Subcutaneous adipose tissue (tissue), 4 donors: ENCODE data around the gene ZDHHC24. TPM values are rescaled to one million over a fixed set of nuclear protein-coding genes. Genes with fewer than 3 reads are reported as not detected.

ENCODE experiments used
- total RNA-seq, 4 donors: library from RNA; depleted of rRNA; stranded (reverse); fragments of >200 nt; gene quantifications; one replicate each; pipeline ENCODE4 v1.1.0, GENCODE V29; 2016
- TF ChIP-seq, protein P1 (sequence below): fragments of 450-650 bp; IDR thresholded peaks from one replicate; pipeline ENCODE4 v1.5.1; 2016; ENCODE audit warnings: low read depth, mild to moderate bottlenecking, control low read depth, antibody characterized with exemption, moderate library complexity

The ZDHHC24 gene
- total RNA-seq, 4 donors from 2014 or later, result 4.4 to 16.4 (median 12.5) TPM

DNA sequence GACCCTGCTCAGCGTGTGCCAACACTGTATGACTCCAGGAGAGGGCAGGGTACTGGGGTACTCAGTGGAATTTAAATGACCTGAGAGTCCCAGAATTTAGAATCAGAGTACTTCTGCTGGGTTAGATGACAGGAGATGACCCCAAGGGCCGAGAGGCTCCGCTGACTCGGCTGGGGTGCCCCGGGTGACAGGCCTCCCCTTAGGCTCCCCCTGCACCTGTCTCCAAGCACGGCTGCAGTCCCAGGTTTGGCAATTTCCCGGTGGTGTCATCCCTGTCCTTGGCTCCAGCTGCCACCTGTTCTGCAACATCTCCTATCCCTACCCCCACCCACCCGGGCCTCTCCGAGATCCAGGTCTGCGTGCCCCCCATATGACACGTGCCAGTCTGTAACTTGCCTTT lies 2.2 kb upstream of the ZDHHC24 start:
- TF ChIP-seq, protein P1, sequence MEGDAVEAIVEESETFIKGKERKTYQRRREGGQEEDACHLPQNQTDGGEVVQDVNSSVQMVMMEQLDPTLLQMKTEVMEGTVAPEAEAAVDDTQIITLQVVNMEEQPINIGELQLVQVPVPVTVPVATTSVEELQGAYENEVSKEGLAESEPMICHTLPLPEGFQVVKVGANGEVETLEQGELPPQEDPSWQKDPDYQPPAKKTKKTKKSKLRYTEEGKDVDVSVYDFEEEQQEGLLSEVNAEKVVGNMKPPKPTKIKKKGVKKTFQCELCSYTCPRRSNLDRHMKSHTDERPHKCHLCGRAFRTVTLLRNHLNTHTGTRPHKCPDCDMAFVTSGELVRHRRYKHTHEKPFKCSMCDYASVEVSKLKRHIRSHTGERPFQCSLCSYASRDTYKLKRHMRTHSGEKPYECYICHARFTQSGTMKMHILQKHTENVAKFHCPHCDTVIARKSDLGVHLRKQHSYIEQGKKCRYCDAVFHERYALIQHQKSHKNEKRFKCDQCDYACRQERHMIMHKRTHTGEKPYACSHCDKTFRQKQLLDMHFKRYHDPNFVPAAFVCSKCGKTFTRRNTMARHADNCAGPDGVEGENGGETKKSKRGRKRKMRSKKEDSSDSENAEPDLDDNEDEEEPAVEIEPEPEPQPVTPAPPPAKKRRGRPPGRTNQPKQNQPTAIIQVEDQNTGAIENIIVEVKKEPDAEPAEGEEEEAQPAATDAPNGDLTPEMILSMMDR, result no peak

DNA sequence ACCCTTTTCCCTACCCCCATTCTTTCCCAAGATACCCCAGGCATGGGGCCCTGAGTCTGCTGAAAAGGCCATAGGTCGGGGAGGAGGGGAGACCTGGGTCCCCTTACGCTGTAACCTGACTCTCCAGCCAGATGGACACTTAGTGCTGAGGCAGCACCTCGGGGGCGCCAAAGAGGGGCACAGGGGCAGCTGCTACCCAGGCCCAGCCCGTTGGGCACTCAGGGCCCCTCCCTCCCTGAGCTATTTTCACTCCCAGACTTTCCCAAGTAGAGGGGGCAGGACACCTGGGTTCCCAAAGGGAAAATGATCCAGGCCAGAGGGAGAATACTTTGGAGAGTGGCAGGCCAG lies 1.8 kb upstream of the ZDHHC24 start:
- TF ChIP-seq, protein P1, result no peak

DNA sequence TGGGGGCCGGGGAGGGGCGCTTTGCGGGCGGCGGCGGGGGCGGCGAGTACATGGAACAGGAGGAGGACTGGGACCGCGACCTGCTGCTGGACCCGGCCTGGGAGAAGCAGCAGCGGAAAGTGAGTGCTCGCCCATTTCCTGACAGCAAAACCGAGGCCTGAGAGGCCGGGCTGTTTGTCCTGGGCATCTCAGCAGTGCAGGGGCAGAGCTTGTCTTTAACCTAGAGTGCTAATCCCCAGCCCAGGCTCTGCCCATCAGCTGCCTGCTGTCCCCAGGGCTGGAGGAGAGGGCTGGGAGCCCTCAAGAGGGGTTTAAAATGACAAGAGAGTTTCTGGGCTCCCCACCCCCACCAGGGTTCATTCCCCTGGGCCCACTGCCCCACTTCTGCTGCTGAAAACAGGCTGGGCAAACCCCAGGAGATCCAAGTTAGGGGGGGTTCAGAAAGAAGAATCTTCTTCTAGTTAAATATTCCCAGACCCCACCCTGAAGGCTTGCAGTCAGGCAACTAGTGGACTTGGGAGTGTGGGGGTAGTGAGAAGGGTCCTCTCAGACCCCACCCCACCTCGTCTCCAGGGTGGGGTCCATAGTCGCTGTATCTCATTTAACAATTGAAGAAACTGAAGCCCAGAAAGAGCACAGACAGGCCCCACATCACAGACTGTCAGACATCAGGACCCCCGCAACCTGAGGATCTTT lies 1.3 kb upstream of the ZDHHC24 start:
- TF ChIP-seq, protein P1, result no peak

DNA sequence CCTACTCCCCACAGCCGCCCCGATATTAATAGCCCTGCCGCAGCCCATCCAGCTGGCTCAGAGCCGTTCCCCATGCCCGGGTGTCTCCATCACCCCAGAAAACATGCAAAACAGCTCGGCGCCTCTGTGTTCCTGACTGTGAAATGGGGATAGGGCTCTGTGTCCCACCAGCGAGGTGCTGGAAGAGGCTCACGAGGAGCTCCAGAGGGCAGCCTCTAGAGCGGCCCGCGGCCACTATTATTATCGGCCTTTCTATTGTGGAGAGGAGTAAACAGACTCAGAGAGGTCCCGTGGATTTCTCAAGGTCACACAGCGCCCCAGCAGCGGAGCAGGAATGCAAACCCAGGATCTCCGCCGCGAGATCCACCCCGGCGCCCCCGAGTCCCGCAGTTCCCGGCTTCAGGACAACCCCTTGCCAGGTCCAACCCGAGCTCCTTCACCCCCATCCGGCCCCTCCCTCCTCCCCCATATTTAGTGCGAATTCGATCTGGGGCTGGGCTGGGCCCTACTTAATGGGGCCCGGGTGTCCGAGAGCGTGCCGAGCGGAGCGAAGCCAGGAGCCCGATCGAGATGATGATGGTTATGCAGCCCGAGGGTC lies 619 bp upstream of the ZDHHC24 start, which contains the start of gene ACTN3:
TSS of gene ACTN3 (plus strand) at position 536 of the 598 bp plus-strand sequence. CDS start at position 571, 35 bp downstream.
- TF ChIP-seq, protein P1, result no peak

DNA sequence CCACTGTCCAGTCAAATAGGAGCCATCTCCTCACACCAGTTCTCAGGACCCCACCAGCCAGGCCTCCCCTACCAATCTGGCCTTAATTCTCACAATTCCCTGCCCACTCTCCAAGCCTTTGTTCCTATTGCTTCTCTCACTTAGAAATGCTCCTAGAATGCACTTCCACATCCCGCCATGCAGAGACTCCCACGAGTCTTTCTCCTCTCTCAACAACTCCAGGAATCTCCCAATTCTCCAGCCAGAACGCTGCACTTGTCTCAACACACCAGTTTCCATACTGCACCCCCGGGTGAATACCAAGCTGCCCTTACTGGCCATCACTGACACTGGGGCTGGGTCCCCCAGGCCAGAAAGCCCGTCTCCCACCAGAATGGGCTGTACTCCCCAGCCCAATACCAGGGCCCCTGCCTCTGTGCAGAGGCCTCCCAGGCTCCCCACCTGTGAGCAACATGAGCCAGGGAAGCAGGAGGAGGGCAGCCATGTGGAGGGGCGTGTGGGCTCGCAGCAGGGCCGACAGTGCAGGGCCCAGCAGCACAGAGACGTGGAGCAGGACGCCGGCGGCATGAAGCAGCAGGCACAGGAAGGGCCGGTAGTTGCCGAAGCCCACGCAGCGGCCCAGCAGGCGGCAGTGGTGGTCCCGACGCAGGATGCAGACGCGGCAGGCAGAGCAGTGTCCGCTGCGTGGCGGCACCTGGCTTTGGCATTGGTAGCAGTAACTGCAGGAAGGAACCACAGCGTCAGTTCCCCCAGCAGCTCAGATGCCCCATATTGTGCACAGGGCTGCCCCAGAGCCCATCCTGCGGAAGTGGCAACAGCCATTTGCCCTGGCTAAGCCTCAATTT lies 2.4 kb downstream of the ZDHHC24 start:
- TF ChIP-seq, protein P1, result no peak

DNA sequence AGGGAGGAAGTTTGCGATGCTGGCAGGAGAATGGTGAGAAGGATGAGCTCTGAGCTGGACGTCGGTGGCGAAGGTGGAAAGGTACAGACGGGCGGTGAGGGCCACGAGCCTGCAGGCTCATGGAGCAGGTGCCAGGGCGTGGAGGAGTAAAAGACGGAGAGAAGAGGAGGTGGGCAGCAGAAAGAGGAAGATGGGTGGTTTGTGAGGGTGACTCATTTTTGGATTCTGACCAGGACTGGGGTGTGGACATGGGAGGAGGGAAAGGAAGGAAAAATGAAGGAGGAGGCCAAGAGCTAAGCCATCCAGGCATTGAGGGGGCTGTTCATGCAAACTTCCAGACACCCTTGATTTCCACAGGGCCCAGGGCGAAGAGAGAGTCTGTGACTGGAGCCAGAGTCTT lies 3.5 kb downstream of the ZDHHC24 start:
- TF ChIP-seq, protein P1, result no peak

DNA sequence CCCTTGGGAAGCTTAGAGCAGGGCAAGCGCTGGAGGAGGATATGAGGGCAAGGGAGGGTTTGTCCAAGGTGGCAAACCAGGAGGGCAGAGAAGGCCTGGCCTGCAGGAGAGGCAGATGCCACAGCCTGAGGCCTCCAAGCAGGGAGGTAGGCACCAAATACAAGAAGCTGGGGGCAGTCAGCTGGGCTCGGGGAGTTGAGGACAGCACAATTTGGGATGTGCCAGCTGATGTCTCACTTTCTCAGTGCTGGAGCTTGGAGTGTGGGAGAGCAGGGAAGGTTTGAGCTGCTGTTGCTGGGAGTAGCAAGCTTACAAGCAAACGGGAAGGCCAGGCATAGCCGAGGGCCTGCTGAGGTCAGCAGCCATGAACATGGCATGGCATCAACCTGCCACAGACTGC lies 4.0 kb downstream of the ZDHHC24 start:
- TF ChIP-seq, protein P1, result no peak
